NB4 (cell line): ENCODE measurements around the gene HDAC7.

Experiments
- DNase-seq: peaks from one replicate; pipeline ENCODE4 v3.0.0; 2010; ENCODE audit warnings: low read depth
- H3K4me3 ChIP-seq: one replicate; pipeline ENCODE4 v1.5.1; 2011; ENCODE audit warnings: mild to moderate bottlenecking, low read depth, low read length, moderate library complexity
- MYC ChIP-seq: IDR thresholded peaks from 2 replicates; pipeline ENCODE4 v1.6.1; 2011; ENCODE audit warnings: low read depth, low read length
- POLR2A ChIP-seq: IDR thresholded peaks from 2 replicates; pipeline ENCODE4 v1.6.1; 2011; ENCODE audit warnings: mild to moderate bottlenecking; ENCODE audit not compliant: insufficient read length; ENCODE audit errors: extremely low read depth
- TF ChIP-seq, protein P1 (sequence below): IDR thresholded peaks from 2 replicates; pipeline ENCODE4 v1.6.1; 2011; ENCODE audit warnings: low read depth, low read length
- TF ChIP-seq, protein P2 (sequence below): IDR thresholded peaks from one replicate; pipeline ENCODE4 v1.5.1; 2012; ENCODE audit warnings: low read depth, low read length

HDAC7 gene

DNA sequence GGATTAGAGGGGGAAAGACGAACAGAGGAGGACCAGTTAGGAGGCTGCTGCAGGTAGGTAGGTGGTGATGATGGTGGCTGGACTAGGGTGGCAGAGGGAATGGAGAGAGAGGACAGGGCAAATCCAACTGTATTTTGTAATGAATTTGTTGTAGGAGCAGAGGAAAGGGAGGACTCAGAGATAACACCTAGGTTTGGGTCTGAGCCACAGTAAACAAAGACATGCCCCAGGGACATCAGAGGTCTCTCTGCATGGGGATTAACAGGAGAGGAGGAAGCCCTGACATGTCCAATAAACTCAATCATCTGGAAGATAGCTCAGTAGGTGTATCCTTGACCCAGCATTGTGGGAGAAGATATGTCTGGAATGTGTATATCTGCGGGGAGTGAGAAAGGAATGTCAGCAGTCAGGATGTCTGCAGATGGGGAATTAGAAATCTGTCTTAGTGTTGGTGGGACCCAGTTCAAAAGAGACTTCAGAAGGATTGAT, 51.3 kb downstream of the HDAC7 start:
- no peak overlapping the region for H3K4me3 ChIP-seq
- no peak for TF ChIP-seq POLR2A
- TF ChIP-seq, protein P1, sequence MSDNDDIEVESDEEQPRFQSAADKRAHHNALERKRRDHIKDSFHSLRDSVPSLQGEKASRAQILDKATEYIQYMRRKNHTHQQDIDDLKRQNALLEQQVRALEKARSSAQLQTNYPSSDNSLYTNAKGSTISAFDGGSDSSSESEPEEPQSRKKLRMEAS: no peak
- TF ChIP-seq, protein P2, sequence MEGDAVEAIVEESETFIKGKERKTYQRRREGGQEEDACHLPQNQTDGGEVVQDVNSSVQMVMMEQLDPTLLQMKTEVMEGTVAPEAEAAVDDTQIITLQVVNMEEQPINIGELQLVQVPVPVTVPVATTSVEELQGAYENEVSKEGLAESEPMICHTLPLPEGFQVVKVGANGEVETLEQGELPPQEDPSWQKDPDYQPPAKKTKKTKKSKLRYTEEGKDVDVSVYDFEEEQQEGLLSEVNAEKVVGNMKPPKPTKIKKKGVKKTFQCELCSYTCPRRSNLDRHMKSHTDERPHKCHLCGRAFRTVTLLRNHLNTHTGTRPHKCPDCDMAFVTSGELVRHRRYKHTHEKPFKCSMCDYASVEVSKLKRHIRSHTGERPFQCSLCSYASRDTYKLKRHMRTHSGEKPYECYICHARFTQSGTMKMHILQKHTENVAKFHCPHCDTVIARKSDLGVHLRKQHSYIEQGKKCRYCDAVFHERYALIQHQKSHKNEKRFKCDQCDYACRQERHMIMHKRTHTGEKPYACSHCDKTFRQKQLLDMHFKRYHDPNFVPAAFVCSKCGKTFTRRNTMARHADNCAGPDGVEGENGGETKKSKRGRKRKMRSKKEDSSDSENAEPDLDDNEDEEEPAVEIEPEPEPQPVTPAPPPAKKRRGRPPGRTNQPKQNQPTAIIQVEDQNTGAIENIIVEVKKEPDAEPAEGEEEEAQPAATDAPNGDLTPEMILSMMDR: no peak
- no peak for TF ChIP-seq MYC
- no peak for DNase-seq

DNA sequence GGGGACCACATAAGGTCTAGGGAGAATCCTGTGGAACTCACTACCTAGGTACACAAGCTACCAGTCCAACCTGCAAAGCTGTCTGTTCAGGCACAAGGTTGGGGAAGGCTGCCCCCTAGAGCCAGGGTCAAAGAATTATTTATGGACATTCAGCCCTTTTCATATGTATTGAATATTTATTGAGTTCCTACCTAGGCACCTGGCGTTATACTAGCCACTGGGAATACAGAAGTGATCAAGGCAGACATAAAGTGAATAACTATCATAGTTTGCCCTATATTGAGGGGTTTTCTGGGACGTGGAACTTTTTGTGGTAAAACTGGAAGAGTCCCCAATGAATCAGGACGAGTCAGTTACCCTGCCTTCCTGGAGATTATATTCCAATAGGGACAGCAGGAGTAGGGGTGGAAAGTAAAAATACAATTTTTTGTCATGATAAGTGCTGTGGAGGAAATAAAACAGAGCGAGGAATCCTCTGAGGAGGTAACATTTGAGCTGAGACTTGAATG, 52.4 kb downstream of the HDAC7 start:
- TF ChIP-seq MYC (peak; percentile 31; the same call in 1 of the 2 replicates), POLR2A (no peak)
- TF ChIP-seq, protein P1: peak; percentile 61; the same call in 1 of the 2 replicates
- TF ChIP-seq, protein P2: peak; percentile 70
- H3K4me3 ChIP-seq: no peak overlapping the region
- DNase-seq: peak; percentile 85

DNA sequence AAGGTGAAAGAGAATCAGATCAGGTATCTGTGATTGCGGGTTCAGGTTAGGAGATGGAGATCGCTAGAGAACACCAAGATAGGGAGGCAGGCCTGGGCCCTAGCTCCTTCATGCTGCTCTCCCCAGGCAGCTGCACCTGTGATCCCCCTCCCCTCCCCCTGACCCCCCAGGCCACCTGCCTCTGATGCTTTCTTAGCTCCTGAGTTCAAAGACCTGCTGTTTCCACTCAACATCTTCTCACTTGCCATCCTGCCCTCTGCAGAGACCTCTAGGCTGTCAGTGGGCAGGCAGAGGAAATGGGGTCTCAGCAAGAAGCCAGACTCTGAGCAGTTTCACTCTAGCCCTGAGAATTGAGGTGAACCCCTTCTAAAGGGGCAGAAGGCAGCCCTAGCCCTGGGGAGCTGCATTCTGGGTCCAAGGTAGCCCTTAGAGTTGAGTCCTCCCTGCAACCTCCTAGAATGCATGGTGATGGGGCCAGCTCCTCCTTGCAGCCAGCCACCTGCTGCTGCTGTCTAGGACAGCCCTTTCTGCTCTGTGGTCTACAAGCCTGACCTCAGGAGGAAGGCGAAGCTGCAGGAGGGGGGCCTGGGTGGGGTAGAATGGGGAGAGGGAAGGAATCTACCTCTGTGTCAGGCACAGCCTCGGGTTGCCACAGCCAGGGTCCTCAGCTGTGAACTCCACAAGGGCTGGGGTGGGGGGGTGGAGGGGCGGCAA, 53.0 kb downstream of the HDAC7 start:
- TF ChIP-seq POLR2A (no peak), MYC (no peak)
- TF ChIP-seq, protein P1: no peak
- DNase-seq: no peak
- no peak overlapping the region for H3K4me3 ChIP-seq

DNA sequence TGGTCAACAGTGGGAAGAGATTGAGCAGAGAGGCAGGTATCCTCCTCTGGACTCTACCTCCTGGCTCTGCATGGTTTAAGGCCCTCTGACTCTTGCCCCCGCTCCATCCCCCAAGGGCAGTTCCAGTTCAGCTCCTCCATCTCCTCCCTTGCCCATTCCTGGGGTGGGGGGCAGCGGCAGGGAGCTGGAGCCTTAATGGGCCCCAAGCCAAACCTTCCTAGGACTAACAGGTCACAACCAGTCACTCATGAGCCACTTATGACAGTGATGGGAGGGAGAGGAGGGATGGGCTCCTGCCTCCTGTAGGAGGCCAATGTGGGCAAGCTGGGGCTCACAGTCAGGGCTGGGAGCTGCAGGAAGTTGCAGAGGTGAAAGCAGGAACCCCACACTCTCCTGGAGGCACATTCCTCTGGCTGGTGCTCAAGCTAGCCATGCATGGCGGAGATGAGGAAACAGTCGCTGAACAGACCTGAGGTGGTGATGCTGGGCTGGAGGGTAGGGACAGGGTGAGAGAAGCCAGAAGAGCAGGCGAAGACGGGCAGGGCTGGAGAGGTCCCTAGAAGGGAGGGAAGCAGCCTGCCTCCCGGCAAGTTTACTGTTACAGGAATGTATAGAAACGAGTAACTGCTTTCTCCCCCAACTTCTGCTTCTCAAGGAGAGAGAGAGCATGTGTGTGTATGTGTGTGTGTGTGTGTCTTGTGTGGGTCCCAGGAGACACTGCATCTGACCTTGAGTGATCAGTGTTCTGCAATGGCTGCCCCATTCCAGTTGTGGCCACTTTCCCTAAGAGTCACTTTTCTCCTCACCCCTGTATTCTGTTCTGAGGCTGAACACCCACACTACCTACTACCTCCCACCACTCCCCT, 56.0 kb downstream of the HDAC7 start:
- no peak overlapping the region for H3K4me3 ChIP-seq
- peak; percentile 49; the same call in 1 of the 2 replicates for TF ChIP-seq MYC
- no peak for TF ChIP-seq POLR2A
- TF ChIP-seq, protein P2: no peak
- TF ChIP-seq, protein P1: no peak
- peak; percentile 76 for DNase-seq

DNA sequence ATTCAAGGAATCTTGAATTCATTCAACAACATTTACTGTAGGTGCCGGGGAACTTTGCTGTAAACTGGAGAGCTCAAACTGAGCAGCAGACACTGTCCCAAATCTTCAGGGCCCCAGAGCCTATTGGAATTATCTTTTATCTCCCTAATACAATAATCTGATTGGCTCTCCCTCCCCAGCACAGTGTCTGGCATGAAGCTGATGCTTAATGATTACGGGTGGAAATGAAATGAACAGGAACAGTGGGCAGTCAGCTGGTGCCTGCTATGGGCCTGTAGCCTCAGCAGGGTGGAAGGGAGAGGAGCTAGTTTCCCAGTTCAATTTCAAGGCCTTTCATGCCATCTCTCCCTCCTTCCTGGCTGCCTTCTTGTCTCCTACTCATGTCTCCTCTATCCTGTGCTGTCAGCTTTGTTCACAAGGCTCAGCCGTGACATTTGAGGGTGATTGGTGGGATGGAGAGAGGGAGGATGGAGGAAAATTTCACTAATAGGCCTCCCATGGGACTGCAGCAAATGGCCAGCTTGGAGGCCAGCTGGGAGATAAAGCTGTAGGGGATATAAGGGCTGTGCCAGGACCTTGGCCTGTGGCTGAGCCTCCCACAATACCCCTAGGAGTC, 56.7 kb downstream of the HDAC7 start:
- H3K4me3 ChIP-seq: no peak overlapping the region
- TF ChIP-seq, protein P2: no peak
- TF ChIP-seq POLR2A: no peak
- no peak for TF ChIP-seq MYC
- TF ChIP-seq, protein P1: no peak
- no peak for DNase-seq
